ENCODE measurements around the gene HOXA1. TPM values are rescaled to one million over a fixed set of nuclear protein-coding genes. Genes with fewer than 3 reads are reported as not detected.

Gene HOXA1
- total RNA-seq, 1 donor from 2014 or later: 3.5 TPM

- Mint-ChIP-seq H3K9me3 (ENCODE audit: unreplicated experiment) (no peaks in the 10 kb centered on the region), H3K27me3 (ENCODE audit: unreplicated experiment) (peaks cover 40% of the 10 kb centered on the region), H3K27ac (ENCODE audit: unreplicated experiment) (no peak overlapping the region), H3K4me3 (ENCODE audit: unreplicated experiment) (no peak overlapping the region), H3K36me3 (ENCODE audit: low read depth, unreplicated experiment) (no peaks in the 10 kb centered on the region), H3K4me1 (ENCODE audit: unreplicated experiment) (peaks cover 26% of the 10 kb centered on the region)
- no peak for DNase-seq (ENCODE audit: low spot score)
- TF ChIP-seq CTCF (IDR thresholded peaks at IDR 0.05; ENCODE audit: unreplicated experiment): no peak
Observed at GRCh38 chr7:27128034-27128433, 32.2 kb upstream of the HOXA1 start.

DNA sequence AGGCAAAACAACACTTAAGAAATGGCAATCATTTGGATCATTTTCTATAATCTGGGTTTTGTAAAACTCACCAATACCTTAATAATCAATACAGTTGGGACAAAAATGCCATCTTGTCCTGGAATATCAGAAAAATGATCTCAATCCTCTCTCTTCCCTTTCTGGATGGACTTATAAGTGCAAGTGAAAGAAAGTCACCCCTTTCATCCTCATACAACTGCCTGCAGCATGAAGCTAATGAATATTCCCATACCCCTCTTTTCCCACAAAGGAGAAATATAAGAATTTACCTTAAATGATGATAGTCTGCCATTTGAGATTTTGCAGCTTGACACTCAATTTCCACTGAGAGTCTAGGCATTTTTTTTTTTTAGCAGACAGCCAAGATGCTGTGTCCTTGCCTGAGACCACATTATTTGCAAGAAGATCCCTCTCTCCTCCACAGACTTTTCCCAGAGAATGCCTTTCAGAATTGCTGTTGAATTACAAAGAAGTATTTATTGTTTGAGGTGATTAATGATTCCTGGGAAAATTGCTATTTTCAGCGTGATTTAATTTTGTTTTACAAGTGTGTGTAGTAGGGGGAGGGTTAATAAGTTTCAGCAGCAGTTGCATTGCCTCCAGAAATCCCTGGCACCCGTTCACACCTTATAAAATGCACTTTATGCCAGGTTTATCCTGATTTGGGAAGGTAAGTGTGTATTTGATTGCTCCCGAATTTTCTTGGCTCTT lies 31.0 kb upstream of the HOXA1 start:
- peaks cover 36% of the 10 kb centered on the region for H3K27me3 Mint-ChIP-seq (ENCODE audit: unreplicated experiment)
- no peak overlapping the region for H3K4me3 Mint-ChIP-seq (ENCODE audit: unreplicated experiment)
- peaks cover 34% of the 10 kb centered on the region for H3K4me1 Mint-ChIP-seq (ENCODE audit: unreplicated experiment)
- no peak for DNase-seq (ENCODE audit: low spot score)
- TF ChIP-seq CTCF (IDR thresholded peaks at IDR 0.05; ENCODE audit: unreplicated experiment): no peak
- H3K36me3 Mint-ChIP-seq (ENCODE audit: low read depth, unreplicated experiment): no peaks in the 10 kb centered on the region
- no peak overlapping the region for H3K27ac Mint-ChIP-seq (ENCODE audit: unreplicated experiment)
- H3K9me3 Mint-ChIP-seq (ENCODE audit: unreplicated experiment): no peaks in the 10 kb centered on the region

GRCh38 chr7:27125986-27126394 lies 30.2 kb upstream of the HOXA1 start:
- H3K4me3 Mint-ChIP-seq (ENCODE audit: unreplicated experiment): no peak overlapping the region
- H3K27me3 Mint-ChIP-seq (ENCODE audit: unreplicated experiment): peaks cover 34% of the 10 kb centered on the region
- no peak for DNase-seq (ENCODE audit: low spot score)
- TF ChIP-seq CTCF (IDR thresholded peaks at IDR 0.05; ENCODE audit: unreplicated experiment): no peak
- H3K4me1 Mint-ChIP-seq (ENCODE audit: unreplicated experiment): peaks cover 34% of the 10 kb centered on the region
- H3K9me3 Mint-ChIP-seq (ENCODE audit: unreplicated experiment): no peaks in the 10 kb centered on the region
- H3K27ac Mint-ChIP-seq (ENCODE audit: unreplicated experiment): no peak overlapping the region
- H3K36me3 Mint-ChIP-seq (ENCODE audit: low read depth, unreplicated experiment): no peaks in the 10 kb centered on the region

- Mint-ChIP-seq H3K36me3 (ENCODE audit: low read depth, unreplicated experiment) (no peaks in the 10 kb centered on the region), H3K4me3 (ENCODE audit: unreplicated experiment) (no peak overlapping the region), H3K4me1 (ENCODE audit: unreplicated experiment) (peaks cover 34% of the 10 kb centered on the region), H3K27me3 (ENCODE audit: unreplicated experiment) (peaks cover 36% of the 10 kb centered on the region), H3K27ac (ENCODE audit: unreplicated experiment) (no peak overlapping the region), H3K9me3 (ENCODE audit: unreplicated experiment) (no peaks in the 10 kb centered on the region)
- no peak for DNase-seq (ENCODE audit: low spot score)
- TF ChIP-seq CTCF (IDR thresholded peaks at IDR 0.05; ENCODE audit: unreplicated experiment): no peak
Observed at GRCh38 chr7:27124902-27125689, 29.3 kb upstream of the HOXA1 start.
